OCI-LY7 (cell line): ENCODE data around the gene TMEM184A. TPM values are rescaled to one million over a fixed set of nuclear protein-coding genes. Genes with fewer than 3 reads are reported as not detected.

Source experiments
- BruUV-seq: library from RNA; stranded (reverse); fragments of 400-500 nt; replicated peaks from 2 replicates; lab custom pipeline; 2021; lab: Mats Ljungman, UMichigan
- CTCF ChIA-PET: fragments of 300-600 bp; sonication (Branson Sonifier 250); formaldehyde crosslinking; loops from one replicate; lab custom pipeline; 2022; ENCODE audit warnings: antibody characterized with exemption; ENCODE audit not compliant: unreplicated experiment; lab: Charles Lee
- POLR2A ChIA-PET: fragments of 300-600 bp; sonication (Branson Sonifier 250); formaldehyde crosslinking; loops from one replicate; lab custom pipeline; 2022; ENCODE audit warnings: antibody characterized with exemption; lab: Charles Lee
- DNase-seq: peaks from one replicate; pipeline ENCODE4 v3.0.0-alpha.2; 2015; ENCODE audit warnings: low spot score
- H2AFZ ChIP-seq: fragments of 200-600 bp; sonication (generic), shearing (Covaris generic); 2 replicates; pipeline ENCODE4 v1.6.1; 2014; ENCODE audit warnings: mild to moderate bottlenecking, antibody characterized with exemption, low read length, moderate library complexity
- H3K27ac ChIP-seq: fragments of 200-600 bp; sonication (generic); 2 replicates; pipeline ENCODE4 v1.5.1; 2014; ENCODE audit warnings: mixed run types, low read depth, mild to moderate bottlenecking, moderate library complexity, low read length, inconsistent platforms; ENCODE audit not compliant: poor library complexity, severe bottlenecking
- H3K36me3 ChIP-seq: fragments of 200-600 bp; sonication (generic); 2 replicates; pipeline ENCODE4 v1.6.1; 2014; ENCODE audit warnings: mild to moderate bottlenecking, antibody characterized with exemption, low read length, moderate library complexity, mixed read lengths; ENCODE audit not compliant: insufficient read depth
- H3K4me1 ChIP-seq: fragments of 200-600 bp; sonication (generic); 2 replicates; pipeline ENCODE4 v1.5.1; 2014; ENCODE audit warnings: mild to moderate bottlenecking, low read length; ENCODE audit not compliant: insufficient read depth, poor library complexity, severe bottlenecking
- H3K4me2 ChIP-seq: fragments of 200-600 bp; sonication (generic); 2 replicates; pipeline ENCODE4 v1.6.1; 2014; ENCODE audit warnings: mild to moderate bottlenecking, low read length
- H3K4me3 ChIP-seq: fragments of 200-600 bp; sonication (generic); 2 replicates; pipeline ENCODE4 v1.5.1; 2014; ENCODE audit warnings: mild to moderate bottlenecking, low read depth, low read length; ENCODE audit not compliant: poor library complexity, severe bottlenecking
- H3K79me2 ChIP-seq: fragments of 200-600 bp; sonication (generic); 2 replicates; pipeline ENCODE4 v1.6.1; 2016; ENCODE audit warnings: low read depth, mild to moderate bottlenecking, low read length, moderate library complexity, mixed read lengths; ENCODE audit not compliant: insufficient read depth
- H3K9me2 ChIP-seq: fragments of 200-600 bp; sonication (generic); 2 replicates; pipeline ENCODE4 v1.6.1; 2016; ENCODE audit warnings: mild to moderate bottlenecking, low read length, mixed read lengths; ENCODE audit not compliant: insufficient read depth
- H3K9me3 ChIP-seq: fragments of 200-600 bp; sonication (generic); 2 replicates; pipeline ENCODE4 v1.6.1; 2014; ENCODE audit warnings: mild to moderate bottlenecking, mixed run types, low read length, mixed read lengths
- H4K20me1 ChIP-seq: fragments of 200-600 bp; sonication (generic); 2 replicates; pipeline ENCODE4 v1.6.1; 2014; ENCODE audit warnings: mild to moderate bottlenecking, antibody characterized with exemption, low read length, moderate library complexity, mixed read lengths; ENCODE audit not compliant: insufficient read depth
- CTCF ChIP-seq: fragments of 200-600 bp; sonication (generic); conservative IDR thresholded peaks from 2 replicates; pipeline ENCODE4 v1.5.1; 2014; ENCODE audit warnings: mild to moderate bottlenecking, antibody characterized with exemption, low read length, moderate library complexity, mixed read lengths
- EZH2phosphoT487 ChIP-seq: fragments of 200-600 bp; sonication (generic); IDR thresholded peaks from 2 replicates; pipeline ENCODE4 v1.6.1; 2018; ENCODE audit warnings: low read depth, borderline replicate concordance, mild to moderate bottlenecking, mixed run types, antibody characterized with exemption, low read length, moderate library complexity, mixed read lengths
- intact Hi-C: fragments of 100-400 bp; cut with micrococcal nuclease; formaldehyde crosslinking; loops from one replicate; pipeline ENCODE4 v1.10.0; 2022; ENCODE audit not compliant: unreplicated experiment
- total RNA-seq, 2 experiments: library from RNA; depleted of rRNA in 1 of 2; stranded (reverse); fragments of >200 nt in 1 of 2; shearing (Covaris generic) in 1 of 2; gene quantifications; 2 replicates each; pipeline ENCODE4 v1.2.3, GENCODE V29; 2014 to 2022

Gene TMEM184A
- total RNA-seq, 2 experiments from 2014 or later = 0.19 TPM; not detected in 1

GRCh38 chr7:1550005-1550845 is 5.8 kb downstream of the TMEM184A start:
- Histone ChIP-seq H3K36me3 (no peaks in the 10 kb centered on the region), H3K4me2 (no peak overlapping the region), H3K27ac (no peak overlapping the region), H4K20me1 (no peaks in the 10 kb centered on the region), H3K9me2 (no peaks in the 10 kb centered on the region), H3K79me2 (no peaks in the 10 kb centered on the region), H2AFZ (no peak overlapping the region), H3K4me1 (no peaks in the 10 kb centered on the region), H3K4me3 (no peak overlapping the region), H3K9me3 (no peaks in the 10 kb centered on the region)
- ChIA-PET POLR2A (interaction anchor here (0.7 kb wide), 1 partner anchor 11 kb away, joined by 3 read pairs; no protein-coding TSS in a partner anchor), CTCF (no interaction called here)
- intact Hi-C loops = no loop called here
- TF ChIP-seq CTCF (no peak), EZH2phosphoT487 (no peak)
- no peak for DNase-seq
- no TSS peak for BruUV-seq

DNA sequence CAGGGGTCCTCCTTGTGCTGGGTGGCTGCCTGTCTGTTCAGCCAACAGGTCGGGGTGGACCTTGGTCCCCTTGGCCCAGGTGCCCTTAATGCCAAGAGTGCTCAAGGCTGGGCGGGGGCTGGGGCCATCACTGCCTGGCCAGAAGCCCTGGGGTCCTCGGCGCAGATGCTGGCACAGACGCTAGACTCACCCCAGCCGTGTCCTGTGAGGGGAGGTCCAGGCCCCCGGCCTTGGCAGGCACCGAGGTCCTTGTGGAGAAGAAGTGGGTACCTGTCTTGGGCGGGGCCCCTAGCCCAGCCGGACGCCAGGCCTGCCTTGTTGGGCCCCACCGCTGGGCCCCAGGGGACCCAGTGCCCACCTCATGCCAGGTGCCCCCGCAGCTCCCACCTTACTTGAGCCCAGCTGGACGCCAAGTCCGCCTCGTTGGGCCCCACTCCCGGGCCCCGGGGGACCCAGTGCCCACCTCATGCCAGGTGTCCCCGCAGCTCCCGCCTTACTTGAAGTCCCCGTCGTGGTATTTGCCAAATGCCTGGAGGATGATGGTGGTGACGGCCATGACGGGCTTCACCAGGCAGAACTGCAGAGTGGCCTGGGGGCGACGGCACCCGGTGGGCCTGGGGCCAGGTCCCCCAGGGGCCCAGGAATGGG is 6.5 kb downstream of the TMEM184A start:
- H3K36me3 ChIP-seq = no peaks in the 10 kb centered on the region
- no peak overlapping the region for H3K4me3 ChIP-seq
- no peaks in the 10 kb centered on the region for H3K4me1 ChIP-seq
- CTCF ChIA-PET = no interaction called here
- BruUV-seq = no TSS peak
- no peaks in the 10 kb centered on the region for H4K20me1 ChIP-seq
- intact Hi-C loops = no loop called here
- H3K9me2 ChIP-seq = no peaks in the 10 kb centered on the region
- no peak for TF ChIP-seq EZH2phosphoT487
- no peak for TF ChIP-seq CTCF
- H3K27ac ChIP-seq = no peak overlapping the region
- no peaks in the 10 kb centered on the region for H3K9me3 ChIP-seq
- no peak for DNase-seq
- H2AFZ ChIP-seq = no peak overlapping the region
- POLR2A ChIA-PET = interaction anchor here (0.7 kb wide), 1 partner anchor 12 kb away, joined by 3 read pairs; no protein-coding TSS in a partner anchor
- H3K4me2 ChIP-seq = no peak overlapping the region
- no peaks in the 10 kb centered on the region for H3K79me2 ChIP-seq

- no peaks in the 10 kb centered on the region for H3K9me2 ChIP-seq
- CTCF ChIA-PET = no interaction called here
Observed at GRCh38 chr7:1548944-1549343, 7.1 kb downstream of the TMEM184A start.

More at GRCh38 chr7:1548944-1549343, 7.1 kb downstream of the TMEM184A start:
- intact Hi-C loops = no loop called here
- H3K4me1 ChIP-seq = no peaks in the 10 kb centered on the region
- no peaks in the 10 kb centered on the region for H3K9me3 ChIP-seq
- H3K36me3 ChIP-seq = peaks cover 3% of the 10 kb centered on the region; the same call in 1 of the 2 replicates
- DNase-seq = no peak
- TF ChIP-seq CTCF = no peak
- H3K27ac ChIP-seq = no peak overlapping the region
- POLR2A ChIA-PET = no interaction called here
- no peak overlapping the region for H3K4me3 ChIP-seq
- H3K4me2 ChIP-seq = no peak overlapping the region
- H4K20me1 ChIP-seq = no peaks in the 10 kb centered on the region
- no TSS peak for BruUV-seq
- no peak overlapping the region for H2AFZ ChIP-seq
- H3K79me2 ChIP-seq = no peaks in the 10 kb centered on the region
